SKM-1 treated with dmso at 0.1 percent for 144 hours (cell line): Measurements from ENCODE around the gene SYAP1.
"Not testable (repeated sequence)": the region's sequence is repeated elsewhere in the genome, so short reads cannot be mapped to it uniquely, and the experiment has no call there.

ENCODE experiments used
- DNase-seq: peaks from one replicate; lab custom pipeline; 2025; ENCODE audit not compliant: unreplicated experiment; lab: John Stamatoyannopoulos, UW

Gene SYAP1, protein sequence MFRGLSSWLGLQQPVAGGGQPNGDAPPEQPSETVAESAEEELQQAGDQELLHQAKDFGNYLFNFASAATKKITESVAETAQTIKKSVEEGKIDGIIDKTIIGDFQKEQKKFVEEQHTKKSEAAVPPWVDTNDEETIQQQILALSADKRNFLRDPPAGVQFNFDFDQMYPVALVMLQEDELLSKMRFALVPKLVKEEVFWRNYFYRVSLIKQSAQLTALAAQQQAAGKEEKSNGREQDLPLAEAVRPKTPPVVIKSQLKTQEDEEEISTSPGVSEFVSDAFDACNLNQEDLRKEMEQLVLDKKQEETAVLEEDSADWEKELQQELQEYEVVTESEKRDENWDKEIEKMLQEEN

DNA sequence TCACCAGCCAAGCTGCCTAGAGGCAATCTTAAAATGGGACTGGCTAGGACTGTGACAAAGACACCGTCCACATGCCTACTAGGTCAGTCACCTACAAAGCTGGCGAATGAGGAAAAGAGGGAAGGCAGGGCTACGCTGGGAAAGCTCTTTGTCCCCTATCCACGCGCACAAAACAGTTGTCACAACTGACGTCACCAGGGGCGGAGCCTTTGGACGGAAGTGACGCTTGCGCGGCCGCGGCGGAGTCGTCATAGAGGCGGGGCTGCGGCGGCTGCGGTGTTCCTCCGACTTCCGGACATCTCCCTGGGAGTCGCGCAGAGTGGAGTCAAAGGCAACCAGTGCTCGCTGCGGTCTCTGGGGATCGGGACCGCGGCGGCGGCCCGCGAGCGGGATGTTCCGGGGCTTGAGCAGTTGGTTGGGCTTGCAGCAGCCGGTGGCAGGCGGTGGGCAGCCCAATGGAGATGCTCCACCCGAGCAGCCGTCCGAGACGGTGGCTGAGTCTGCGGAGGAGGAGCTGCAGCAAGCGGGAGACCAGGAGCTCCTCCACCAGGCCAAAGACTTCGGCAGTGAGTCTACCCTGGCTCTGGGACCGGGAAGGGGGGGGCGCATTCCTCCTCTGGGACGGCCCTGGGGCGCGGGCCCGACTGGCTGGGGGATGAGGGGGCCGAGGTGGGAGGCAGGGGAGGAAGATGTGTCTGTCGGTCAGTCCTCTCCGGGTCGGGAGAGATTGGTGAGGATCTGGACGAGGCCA lies at the start of gene SYAP1:
Gene SYAP1, plus strand, starts transcription at position 279 of the 751 bp plus-strand sequence. Its CDS starts 113 bp downstream, at position 392.
- peak; percentile 62 for DNase-seq

DNA sequence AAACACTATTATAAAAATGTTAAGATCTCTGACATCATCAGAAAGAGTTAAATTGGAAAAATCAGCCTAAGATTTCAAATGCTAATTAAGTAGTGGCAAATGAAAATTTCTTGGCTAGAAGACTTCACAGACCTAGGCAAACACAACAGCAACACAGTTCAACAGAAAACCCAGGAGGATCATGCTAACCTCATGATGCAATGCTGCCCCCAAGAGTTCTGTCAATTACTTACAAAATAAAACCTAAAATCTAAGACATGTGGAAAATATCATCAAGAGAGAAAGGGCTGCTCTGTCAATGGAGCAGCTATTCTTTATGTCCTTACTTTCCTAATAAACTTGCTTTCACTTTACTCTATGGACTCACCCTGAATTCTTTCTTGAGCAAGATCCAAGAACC lies 48.4 kb upstream of the SYAP1 start:
- no peak for DNase-seq

DNA sequence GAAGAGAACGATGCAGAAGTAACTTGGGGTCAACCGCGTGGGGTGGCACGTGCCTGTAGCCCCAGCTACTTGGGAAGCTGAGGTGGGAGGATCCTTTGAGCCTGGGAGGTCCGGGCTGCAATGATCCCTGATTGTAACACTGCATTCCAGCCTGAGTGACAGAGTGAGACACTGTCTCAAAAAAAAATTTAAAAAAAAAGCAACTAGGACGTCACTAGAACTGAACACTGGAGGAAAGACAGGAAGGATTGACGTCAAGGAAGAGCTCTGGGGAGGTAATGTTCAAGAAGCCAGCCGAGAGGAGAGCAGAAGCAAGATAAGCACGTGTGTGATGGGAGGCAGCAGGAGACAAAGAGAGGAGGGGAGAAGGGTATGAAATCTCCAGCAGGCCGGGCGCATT lies 40.7 kb upstream of the SYAP1 start:
- DNase-seq = no peak

DNA sequence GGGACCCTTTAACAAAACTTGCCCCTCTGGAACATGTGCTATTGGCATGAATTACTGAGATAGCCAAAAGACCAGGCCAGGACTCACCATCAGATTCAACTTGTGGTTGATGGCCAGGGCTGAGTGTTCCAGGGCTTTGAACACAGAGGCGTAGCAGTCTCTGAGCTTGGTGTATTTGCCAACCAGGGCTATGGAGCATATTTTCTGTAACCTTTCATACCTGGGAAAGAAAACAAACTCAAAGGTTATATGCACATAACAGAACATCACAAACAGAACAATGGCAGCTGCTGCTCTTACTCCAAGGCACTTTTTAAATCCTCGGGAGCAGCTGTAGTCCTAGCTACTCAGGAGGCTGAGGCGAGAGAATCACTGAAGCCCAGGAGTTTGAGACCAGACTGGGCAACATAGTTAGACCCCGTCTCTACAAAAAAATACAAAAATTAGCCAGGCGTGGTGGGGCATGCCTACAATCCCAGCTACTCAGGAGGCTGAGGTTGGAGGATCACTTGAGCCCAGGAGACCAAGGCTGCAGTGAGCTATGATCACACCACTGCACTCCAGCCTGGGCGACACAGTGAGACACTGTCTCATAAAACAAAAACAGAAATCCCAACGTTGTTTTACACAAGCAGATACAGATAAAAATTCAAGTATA lies 36.3 kb upstream of the SYAP1 start:
- DNase-seq = no peak

DNA sequence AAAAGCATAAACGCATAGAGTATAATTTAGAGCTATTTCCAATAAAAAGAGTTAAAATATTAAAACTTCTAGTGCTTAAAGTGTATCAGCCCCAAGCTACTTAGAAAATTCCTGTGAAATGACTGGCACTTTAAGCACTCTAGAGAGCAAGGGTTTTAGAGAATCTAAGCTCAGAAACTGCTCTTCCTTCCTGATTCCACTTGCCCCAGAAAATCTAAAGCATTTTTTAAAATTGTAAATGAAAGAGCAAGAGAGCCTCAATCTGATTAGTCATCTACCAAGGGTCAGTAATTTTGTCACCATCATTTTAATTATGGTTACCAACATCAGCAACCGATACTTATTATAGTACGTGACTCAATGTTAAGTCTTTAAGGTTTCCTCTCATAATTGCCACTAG lies 31.9 kb upstream of the SYAP1 start:
- DNase-seq = no peak

DNA sequence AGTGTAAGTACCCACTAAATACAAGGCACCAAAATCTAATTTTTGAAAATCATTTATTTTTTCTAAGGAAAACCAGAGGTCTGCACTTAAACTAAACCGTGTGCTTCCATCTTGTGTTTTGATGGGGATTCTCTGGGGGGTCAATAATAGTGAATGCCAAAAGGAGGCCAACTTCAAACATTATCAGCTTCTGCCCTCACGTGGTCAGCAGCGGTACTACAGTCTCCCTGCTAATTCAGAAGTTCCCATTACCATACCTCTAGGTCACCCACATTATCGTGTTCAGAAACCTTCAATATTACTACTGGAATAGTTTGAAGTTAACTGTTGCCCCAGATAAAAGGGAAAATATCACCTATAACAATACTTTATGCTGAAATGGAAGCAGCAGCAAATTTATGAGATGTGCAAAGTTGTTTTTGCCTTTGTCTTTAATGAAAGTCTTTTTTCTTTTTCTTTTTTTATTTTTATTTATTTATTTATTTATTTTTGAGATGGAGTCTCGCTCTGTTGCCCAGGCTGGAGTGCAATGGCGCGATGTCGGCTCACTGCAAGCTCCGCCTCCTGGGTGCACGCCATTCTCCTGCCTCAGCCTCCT lies 24.2 kb upstream of the SYAP1 start:
- DNase-seq = peak; percentile 20

DNA sequence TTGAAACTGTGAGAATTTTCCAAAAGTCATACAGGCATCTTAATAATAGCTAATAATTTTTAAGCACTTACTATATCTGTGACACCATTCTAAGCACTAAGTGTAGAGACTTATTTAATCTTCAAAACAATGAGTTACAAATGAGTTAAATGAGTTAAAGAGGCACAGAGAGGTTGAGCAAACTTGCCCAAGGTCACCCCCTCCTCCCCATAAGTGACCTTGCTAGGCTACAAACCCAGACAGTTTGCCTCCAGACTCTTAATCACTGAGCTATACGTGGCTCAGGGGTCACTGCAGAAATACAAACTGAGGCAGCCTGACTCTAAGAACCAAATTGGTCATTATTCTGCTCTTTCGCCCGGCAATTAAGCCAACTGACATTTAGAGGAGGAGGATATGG lies 22.5 kb upstream of the SYAP1 start:
- DNase-seq = no peak

DNA sequence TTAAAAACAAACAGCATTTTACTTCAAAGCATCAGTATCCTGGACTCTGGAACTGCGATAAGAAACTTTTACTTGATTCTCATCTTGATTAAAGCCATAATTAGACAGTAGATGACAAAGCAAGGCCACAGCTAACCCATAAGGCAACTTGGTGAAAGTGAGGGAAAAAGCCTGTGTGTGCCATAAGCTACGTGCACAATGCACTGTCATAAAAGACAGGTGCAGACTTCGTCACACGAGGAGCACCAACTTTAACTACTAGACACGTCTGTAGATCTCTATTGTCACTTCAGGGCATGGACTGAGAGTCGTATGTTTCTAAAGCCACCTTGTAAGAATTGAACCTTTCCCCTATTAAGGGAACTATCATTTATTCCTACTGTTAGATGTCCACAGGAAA lies 20.0 kb upstream of the SYAP1 start:
- DNase-seq = no peak

DNA sequence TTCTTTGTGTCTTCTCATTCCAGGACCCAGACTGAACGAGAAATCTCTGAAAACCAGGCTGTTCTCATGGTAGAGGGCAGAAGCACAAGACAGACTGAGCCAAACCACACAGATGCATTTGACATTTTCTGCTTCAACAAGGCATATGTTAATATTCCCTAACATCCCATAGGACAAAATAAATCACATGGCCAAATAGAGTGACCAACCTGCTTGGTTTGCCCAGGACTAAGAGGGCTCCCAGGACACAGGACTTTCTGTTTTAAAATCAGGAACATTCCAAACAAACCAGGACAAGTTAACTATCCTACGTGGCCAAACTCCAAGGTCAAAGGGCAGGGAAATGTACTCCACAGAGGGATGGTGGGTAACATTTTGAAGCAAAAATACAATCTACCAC lies 18.7 kb upstream of the SYAP1 start:
- DNase-seq = no peak

DNA sequence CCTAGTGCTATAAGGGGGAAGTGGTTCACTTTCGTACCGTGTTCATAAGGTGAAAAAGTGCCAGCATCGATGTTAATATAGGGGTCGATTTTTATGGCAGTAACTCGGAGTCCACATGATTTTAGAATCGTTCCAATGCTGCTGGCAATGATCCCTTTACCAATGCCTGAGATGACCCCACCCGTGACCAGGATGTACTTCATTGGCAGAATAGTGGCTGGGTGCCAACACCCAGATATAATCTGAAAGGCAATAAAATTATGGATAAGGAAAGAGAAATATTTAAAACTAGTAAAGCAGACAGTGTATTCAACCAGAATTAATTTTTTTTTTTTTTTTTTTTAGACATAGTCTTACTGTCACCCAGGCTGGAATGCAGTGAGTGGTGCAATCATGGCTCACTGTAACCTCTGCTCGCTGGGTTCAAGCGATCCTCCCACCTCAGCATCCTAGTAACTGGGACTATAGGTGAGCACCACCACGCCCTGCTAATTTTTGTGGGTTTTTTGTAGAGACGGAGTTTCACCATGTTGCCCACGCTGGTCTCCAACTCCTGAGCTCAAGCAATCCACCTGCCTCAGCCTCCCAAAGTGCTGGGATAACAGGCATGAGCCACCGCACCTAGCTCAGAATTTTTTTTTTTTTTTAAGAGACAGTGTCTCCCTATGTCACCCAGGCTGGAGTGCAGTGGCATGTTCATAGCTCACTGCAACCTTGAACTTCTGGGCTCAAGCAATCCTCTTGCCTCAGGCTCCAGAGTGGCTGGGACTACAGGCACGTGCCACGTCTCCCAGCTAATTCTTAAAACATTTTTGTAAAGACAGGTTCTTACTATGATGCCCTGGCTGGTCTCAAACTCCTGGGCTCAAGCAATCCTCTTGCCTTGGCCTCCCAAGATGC lies 16.5 kb upstream of the SYAP1 start:
- no peak for DNase-seq

DNA sequence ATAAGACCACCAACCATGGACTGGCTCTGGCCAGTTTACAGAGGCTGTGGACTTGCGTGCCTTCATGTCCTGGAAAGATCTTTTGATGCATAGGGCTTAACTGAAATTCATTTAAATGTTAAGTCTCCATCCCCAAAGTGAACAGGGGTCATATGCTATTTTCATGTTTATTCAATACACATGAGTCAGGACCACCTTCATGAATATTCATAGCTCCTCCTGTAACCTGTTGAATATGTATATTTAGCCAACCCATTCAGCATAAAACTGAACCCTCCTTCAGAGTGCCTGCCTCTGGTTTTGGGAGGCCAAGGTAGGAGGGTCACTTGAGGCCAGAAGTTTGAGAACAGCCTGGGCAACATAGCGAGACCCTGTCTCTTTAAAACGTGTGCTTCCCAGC lies 14.0 kb upstream of the SYAP1 start:
- DNase-seq = no peak

DNA sequence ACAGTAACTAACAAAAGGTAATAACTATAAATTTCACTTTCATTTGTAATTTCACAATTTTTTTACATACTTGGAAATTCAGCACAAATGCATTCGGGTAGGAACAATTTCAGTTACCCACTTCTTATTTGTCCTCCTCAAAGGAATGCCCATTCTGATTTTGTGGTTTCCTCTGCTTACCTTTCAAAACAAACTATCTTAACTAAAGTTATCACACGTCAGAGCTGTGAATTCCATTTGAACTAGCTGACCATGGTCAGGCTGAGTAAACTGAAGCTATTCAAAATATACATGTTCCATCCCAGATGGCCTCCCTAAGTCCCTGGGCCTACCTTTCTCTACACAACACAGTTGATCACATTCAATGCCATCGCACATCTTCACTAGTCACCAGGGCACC lies 11.4 kb upstream of the SYAP1 start:
- DNase-seq = no peak

DNA sequence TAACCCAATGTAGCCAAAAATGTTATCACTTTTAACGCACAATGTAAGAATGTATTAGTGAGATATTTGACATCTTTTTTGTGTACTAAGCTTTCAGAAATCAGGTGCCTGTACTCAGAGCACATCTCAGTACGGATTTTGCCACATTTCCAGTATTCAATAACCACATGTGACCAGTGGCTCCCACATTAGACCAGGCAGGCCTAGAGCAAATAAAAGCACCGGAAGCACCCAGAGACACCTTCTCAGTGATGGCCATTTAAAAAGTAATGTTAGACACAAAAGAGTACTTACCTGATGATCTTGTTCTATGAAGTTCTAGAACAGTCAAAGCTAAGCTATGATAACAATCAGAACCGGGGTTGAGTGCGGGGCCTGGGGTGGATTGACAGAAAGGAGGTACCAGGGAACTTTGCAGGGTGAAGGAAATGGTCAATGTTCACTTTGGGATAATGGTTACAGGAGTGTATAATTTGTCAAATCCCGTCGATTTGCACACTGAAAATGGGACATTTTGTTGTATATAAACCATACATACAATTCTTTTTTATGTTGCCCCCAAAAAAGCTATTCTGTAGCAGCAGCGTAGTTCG lies 8.1 kb upstream of the SYAP1 start:
- DNase-seq = no peak

DNA sequence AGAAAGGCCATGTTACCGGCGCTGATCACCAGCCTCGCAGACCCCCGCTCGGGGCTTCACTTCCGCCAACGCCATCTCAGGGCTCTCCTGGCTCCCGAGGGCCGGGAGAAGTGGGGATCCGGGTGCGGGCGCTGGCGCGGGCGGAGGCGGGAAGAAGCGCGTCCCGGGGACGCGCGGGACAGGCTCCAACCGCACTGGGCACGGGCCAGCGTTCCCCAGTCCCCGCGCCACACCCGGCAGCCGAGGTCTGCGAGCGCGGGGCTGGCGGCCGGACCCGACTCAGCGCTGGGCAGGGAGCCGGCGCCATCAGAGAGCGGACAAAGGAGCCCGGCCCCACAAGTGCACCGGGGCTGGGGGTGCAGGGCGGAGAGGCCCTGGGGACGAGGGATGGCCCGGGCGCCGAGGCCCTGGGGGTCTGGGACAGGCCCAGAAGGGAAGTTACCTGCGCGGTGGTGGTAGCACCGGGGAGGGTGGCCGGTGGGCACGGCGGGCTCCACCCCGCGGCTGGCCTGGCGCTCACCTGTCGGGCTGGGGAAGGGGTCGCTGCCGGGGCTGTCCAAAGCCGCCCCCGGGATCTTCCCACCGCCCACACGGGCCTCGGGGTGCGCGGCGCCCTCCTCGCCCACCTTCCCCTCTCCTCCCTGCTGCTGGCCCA lies 7.4 kb upstream of the SYAP1 start:
- no peak for DNase-seq

DNA sequence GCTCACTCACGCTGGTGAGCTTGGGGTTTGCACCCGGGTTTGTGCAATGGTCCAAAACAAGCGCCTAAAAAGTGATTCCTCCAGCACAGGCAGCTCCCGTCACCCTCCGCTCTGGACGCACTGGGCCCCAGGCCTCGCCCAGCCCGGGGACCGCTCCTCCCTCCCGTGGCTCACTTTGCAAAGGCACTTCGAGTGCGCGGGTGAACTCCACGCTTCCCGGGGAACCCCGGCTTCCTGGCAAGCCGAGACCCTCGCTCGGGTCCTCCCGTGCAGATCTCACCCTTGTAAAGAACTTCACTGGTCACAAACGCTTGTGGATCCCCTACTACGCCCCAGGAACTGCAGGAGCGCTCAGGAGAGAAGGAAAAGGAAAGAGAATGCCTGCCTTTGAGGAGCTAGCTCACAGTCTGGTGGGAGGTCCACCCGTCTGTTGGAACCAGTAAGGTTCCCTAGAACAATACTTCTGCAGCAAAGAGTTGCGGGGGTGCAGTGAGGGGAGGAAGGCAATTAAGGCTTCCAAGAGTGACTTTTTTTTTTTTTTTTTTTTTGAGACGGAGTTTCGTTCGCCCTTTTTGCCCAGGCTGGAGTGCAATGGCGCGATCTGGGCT lies 6.8 kb upstream of the SYAP1 start, which contains the start of gene CTPS2:
Gene CTPS2, minus strand, starts transcription at position 122 of the 608 bp plus-strand sequence. CDS start 9,767 bp downstream, outside the sequence.
- DNase-seq = peak; percentile 35

DNA sequence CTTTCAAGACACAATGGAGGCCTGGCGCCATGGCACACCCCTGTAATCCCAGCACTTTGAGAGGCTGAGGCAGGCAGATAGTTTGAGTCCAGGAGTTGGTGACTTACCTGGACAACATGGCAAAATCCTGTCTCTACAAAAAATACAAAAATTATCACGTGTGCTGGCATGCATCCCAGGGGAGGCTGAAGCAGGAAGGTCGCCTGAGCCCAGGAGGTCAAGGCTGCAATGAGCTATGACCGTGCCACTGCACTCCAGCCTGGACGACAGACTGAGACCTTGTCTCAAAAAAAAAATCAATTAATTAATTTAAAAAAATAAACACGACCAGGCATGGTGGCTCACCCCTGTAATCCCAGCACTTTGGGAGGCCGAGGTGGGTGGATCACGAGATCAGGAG lies 4.9 kb upstream of the SYAP1 start:
- no peak for DNase-seq

DNA sequence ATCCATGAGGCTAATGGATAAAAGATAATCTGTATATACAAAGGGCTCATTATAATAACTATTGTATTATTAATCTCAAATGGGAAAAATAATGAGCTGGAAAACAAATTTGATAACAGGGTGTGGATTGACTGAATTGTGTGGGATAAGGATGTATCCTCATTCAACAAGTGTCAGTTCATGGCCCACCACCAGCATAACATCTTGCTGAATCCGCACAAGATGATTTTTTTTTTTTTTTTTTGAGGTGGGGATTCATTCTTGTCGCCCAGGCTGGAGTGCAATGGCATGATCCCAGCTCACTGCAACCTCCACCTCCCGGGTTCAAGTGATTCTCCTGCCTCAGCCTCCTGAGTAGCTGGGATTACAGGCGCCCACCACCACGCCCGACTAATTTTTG lies 3.8 kb upstream of the SYAP1 start:
- not testable (repeated sequence) for DNase-seq

DNA sequence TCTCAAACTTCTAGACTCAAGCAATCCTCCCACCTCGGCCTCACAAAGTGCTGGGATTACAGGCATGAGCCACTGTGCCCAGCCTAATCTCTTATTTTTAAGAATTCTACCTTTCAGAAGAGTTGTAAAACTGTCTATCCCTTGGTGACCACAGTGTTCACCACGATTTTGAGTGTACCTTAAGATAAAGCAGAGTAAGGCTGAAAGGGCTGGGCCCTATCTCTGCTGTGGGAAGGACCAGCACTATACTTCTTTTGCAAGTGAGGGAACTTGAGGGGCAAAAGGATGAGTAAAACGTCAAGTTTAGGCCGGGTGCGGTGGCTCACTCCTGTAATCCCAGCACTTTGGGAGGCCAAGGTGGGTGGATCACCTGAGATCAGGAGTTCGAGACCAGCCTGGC lies 3.0 kb upstream of the SYAP1 start:
- DNase-seq = not testable (repeated sequence)

DNA sequence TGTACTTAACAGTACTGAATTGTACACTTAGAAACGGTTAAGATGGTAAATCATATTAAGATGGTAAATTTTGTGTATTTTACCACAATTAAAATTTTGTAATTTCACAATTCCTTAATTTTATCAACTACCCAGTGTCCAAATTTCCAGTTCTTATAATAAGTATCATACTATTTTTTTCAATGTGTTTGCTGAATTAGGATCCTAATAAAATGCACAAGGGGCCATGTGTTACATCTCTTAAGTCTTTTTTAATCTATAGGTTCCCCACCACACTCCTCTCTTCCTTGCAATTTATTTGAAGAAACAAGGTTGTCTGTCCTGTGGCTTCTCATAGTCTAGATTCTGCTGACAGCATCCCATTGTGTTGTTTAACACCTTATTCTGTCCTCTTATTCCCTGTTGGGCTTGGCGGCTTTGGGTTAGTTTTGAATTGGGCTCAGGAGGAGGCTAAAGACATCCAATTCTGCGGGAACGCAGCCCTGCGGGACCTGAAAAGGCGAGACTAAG lies 533 bp upstream of the SYAP1 start:
- DNase-seq = no peak
